Fibroblast of lung (primary cell): Measurements from ENCODE around the gene DMBT1.

Experiments
- CTCF ChIP-seq, 2 donors: IDR thresholded peaks in 1 of 2; conservative IDR thresholded peaks in 1 of 2; 1 replicate in 1 of 2; 2 replicates in 1 of 2; pipeline ENCODE4 v1.5.1; 2011 to 2012; ENCODE audit warnings: low read length in 2 of 2, control low read depth in 1 of 2, inconsistent platforms in 1 of 2, low read depth in 1 of 2, mild to moderate bottlenecking in 1 of 2
- EZH2 ChIP-seq: IDR thresholded peaks from 2 replicates; pipeline ENCODE4 v1.5.1; 2012; ENCODE audit warnings: low read length, control low read depth, mild to moderate bottlenecking; ENCODE audit errors: missing control alignments

GRCh38 chr10:122688293-122688989 lies 127.9 kb downstream of the DMBT1 start:
- TF ChIP-seq CTCF (conservative IDR thresholded peaks at IDR 0.05 in 1 of 2, IDR thresholded peaks at IDR 0.05 in 1 of 2; ENCODE audit: low read depth in 1 of 2, low read length in 2 of 2) (no peak), EZH2 (no peak)
